Rectal smooth muscle tissue (tissue), 1 donor: ENCODE data around the gene RBBP8NL.

Experiments used
- H3K27ac ChIP-seq: one replicate; pipeline ENCODE4 v1.7.0; 2013; ENCODE audit warnings: low read depth, low read length, inconsistent platforms
- H3K27me3 ChIP-seq: one replicate; pipeline ENCODE4 v1.7.0; 2013; ENCODE audit warnings: low read length; ENCODE audit not compliant: control insufficient read depth, insufficient read depth
- H3K36me3 ChIP-seq: one replicate; pipeline ENCODE4 v1.7.0; 2013; ENCODE audit warnings: low read length; ENCODE audit not compliant: control insufficient read depth, insufficient read depth
- H3K4me1 ChIP-seq: one replicate; pipeline ENCODE4 v1.7.0; 2013; ENCODE audit warnings: low read length; ENCODE audit not compliant: control insufficient read depth, insufficient read depth
- H3K4me3 ChIP-seq: one replicate; pipeline ENCODE4 v1.7.0; 2013; ENCODE audit warnings: low read length
- H3K9ac ChIP-seq: one replicate; pipeline ENCODE4 v1.7.0; 2013; ENCODE audit warnings: low read length

The RBBP8NL gene

DNA sequence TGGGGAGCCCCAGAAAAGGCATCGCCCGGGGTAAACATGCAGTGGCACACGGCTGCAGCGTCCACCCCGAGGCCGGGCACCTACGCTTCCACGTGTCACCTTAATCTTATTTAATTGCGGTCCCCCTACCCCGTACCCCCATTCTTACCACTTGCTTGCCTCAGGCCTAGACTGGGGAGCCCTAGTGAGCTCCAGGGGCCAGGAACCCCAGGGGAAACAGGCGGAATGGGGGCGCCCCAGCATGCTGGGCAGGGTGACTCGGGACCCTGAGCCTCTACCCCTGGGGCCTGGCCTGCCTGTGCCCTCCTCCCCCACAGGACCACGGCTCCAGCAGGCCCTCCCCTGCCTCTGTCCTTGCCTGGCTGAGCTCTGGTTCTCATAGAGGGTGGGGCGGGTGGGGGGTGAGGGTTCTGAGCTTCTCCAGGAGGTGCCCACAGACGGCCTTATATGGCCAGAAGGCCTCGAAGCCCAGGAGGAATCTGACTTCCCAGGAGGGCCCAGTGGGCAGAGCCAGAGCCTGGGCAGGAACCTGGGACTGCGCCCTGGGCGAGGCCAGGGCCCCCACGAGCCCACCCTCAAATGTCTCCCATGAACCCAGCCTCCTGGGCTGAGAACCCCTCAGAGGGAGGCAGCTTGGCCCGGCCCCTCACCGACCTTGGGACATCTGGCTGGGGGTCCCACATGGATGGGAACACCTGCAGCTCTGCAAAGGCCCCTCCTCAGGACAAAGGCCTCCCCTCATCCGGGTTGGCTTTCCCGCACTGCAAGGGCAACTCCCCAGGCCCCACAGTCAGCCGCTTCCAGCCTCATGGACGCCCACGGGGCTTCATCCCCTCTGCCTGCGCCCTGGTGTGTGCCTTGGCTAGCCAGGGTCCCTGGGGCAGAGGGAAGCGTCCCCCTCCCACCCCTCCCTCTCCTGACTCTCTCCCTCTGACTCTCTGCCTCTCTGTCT lies 55.0 kb downstream of the RBBP8NL start:
- Histone ChIP-seq H3K27me3 (peaks cover 10% of the 10 kb centered on the region), H3K27ac (peak overlapping the region; percentile 98), H3K9ac (peak overlapping the region; percentile 40), H3K4me3 (no peak overlapping the region), H3K36me3 (no peaks in the 10 kb centered on the region), H3K4me1 (peaks cover 74% of the 10 kb centered on the region)

DNA sequence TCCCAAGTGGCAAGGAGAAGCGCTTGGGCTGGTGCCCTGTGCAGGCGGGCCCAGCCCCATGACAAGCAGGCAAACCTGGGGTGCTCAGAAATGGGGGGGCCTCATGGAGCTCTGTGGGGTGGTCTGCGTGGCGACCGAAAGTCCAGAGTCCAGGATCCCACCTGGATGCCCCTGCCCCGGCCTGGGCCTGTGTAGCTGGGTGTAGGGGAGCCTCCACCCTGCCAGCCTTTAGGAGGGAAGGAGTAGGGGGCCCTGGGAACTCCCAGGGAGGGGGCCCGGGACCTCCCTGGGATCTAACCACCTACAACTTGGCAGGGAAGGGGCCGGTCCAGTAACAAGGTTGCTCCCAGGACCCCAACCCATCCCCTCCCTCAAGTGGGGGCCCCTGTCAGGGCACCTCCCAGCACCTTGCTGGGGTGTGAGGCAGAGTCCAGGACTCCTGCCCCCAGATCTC lies 55.7 kb downstream of the RBBP8NL start:
- Histone ChIP-seq H3K4me1 (peaks cover 67% of the 10 kb centered on the region), H3K9ac (peak overlapping the region; percentile 40), H3K27me3 (peaks cover 10% of the 10 kb centered on the region), H3K27ac (peak overlapping the region; percentile 96), H3K36me3 (no peaks in the 10 kb centered on the region), H3K4me3 (no peak overlapping the region)

DNA sequence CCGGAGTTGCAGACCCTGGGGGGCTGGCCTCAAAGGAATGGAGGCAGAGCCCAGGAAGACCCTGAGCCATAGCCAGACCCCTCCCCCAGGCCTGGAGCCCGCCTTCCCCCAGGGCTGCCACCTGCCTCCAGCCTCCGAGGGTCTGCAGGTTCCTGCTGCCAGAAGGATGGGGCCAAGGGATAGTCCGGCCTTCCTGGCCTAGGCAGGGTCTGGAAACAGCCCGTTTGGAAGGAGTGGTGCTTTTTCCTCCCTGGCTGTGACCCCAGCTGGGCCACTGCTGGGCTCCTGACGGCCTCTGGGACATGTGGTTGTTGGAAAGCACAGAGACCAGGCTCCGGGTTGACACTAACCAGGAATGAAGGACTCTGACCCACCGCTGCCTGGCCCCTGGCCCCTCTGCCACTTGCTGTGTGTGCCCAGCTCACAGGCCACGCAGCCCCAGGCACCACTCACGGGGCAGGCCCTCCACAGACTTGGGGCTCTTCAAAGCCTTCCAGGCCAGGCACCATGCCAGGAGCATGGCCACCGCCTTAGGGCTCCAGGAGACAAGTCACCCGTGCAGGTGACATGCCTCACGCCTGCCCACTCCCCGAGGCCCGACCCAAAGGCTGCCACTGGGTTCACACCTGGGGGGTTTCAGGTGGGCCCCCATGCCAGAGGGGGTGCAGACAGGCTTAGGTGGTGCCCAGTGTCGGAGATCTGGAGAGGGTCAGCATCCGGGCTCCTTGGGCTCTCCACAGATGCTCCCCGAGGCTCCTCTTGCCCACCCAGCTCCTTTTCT lies 56.3 kb downstream of the RBBP8NL start:
- peak overlapping the region; percentile 96 for H3K27ac ChIP-seq
- H3K4me1 ChIP-seq: peaks cover 61% of the 10 kb centered on the region
- no peak overlapping the region for H3K4me3 ChIP-seq
- peaks cover 10% of the 10 kb centered on the region for H3K27me3 ChIP-seq
- H3K36me3 ChIP-seq: no peaks in the 10 kb centered on the region
- H3K9ac ChIP-seq: peak overlapping the region; percentile 21

DNA sequence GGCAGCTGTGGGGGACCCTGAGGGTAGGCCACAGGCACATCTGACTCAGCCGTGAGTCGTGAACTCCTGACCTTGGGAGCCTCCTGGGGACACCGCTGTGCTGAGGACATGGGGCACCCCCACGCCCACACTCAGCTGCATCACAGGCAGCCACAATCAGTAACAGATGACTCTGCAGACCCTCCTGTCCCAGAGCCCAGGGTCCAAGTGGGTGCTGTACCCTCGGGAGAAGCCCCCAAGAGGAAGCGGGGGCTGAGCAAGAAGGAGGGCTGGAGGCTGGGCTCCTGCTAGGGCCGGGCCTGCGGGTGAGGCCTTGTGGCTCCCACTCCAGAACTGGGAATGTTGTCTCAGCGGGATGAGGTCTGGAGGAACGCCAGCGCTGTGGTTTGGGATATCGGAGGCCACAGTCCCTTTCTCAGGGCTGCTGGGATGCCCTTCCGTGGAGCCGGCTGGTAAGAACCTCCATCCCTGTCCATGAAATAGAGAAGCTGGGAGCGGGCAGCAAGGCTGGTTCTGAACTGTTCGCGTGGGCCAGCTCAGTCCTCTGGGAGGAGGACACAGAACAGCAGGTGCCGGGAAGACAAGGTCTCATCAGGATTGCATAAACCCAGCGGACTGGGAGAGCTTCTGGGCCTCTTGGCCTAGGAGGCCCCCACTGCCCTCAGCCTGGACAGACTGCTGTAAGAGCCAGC lies 57.1 kb downstream of the RBBP8NL start:
- peaks cover 65% of the 10 kb centered on the region for H3K4me1 ChIP-seq
- H3K4me3 ChIP-seq: no peak overlapping the region
- H3K9ac ChIP-seq: peak overlapping the region; percentile 45
- peaks cover 10% of the 10 kb centered on the region for H3K27me3 ChIP-seq
- peak overlapping the region; percentile 96 for H3K27ac ChIP-seq
- H3K36me3 ChIP-seq: no peaks in the 10 kb centered on the region

DNA sequence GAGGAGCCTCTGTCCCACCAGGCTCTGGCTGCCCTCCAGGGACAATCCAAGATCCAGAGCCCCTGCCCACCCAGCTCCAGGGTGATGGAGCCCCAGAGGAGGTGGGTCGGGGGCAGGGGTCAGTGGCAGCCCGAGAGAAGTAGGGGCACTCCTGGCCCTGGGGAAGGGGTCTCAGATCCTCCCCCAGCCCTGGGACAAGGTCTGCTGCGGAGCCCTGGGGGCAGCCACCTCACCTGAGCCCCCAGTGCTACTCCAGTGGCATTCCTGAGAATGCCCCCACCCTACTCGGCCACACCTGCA lies 57.6 kb downstream of the RBBP8NL start:
- peaks cover 10% of the 10 kb centered on the region for H3K27me3 ChIP-seq
- no peak overlapping the region for H3K9ac ChIP-seq
- H3K27ac ChIP-seq: peak overlapping the region; percentile 96
- H3K4me1 ChIP-seq: peaks cover 63% of the 10 kb centered on the region
- H3K4me3 ChIP-seq: no peak overlapping the region
- H3K36me3 ChIP-seq: no peaks in the 10 kb centered on the region

DNA sequence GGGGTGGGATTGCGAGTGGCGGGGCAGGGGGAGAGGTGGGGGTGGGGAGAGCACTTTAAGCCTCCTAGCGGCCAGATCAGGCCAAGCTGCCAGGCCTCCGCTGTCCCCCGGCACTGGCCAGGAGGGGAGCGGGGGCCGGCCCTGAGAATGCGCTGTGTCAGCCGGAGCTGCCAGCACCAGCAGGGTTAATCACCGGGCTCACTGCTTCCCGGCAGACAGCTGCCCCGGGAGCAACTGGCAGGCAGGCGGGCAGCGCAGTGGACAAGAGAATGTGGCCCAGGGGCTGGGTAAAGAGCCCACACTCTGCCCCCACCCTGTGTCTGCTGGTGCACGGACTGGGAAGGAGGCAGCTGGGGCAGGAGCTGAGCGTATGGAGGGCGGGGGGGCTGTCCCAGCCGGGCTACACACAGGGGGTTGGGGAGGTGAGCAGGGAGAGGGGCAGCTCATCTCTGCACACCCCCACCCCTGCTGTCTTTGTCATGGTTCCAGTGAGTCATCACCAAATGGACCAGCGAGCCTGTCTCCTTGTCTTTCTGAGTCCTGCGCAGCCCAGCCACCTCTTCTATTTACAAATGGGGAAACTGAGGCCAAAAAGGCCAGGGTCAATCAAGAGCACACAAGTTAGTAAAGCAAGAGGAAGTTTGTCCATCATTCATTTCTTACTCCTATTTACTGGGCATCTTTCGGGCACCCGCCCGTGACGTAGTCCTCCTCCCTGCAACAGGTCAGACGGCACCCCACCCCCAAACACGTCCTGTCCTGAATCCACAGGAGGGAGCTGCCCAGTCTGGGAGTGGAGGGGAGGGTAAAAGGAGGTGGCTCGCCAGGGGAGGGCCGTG lies 58.1 kb downstream of the RBBP8NL start:
- H3K4me1 ChIP-seq: peaks cover 63% of the 10 kb centered on the region
- peak overlapping the region; percentile 65 for H3K4me3 ChIP-seq
- H3K9ac ChIP-seq: no peak overlapping the region
- peak overlapping the region; percentile 96 for H3K27ac ChIP-seq
- H3K36me3 ChIP-seq: no peaks in the 10 kb centered on the region
- peaks cover 10% of the 10 kb centered on the region for H3K27me3 ChIP-seq

DNA sequence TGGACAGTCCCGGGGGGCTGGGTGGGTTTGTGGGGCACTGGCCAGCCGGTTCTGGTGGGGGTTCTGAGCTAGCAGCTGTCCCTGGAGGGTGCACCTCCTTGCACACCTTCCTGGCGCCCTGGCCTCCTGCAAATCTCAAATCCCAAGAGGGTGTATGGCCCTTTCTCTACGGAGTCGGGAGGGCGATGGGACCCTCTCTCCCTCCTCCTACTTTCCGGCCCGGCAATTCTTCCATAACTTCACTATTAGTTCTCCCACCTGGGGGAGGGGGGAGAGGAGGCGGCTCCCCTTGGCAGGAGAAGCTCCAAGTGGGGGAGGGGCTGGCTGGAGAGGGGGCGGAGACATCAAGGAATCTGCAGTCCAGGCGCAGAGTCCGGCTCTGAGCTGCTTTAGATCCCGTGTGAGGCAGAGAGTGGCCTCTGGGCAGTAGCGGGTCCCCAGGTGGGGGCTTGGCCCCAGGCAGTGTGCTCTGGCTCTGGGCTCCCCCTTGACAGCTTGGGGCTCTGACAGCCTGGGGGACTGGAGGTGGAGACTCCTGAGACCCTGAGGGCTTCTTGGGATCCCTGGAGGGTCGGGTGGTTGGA lies 58.9 kb downstream of the RBBP8NL start:
- Histone ChIP-seq H3K27ac (peak overlapping the region; percentile 96), H3K4me1 (peaks cover 66% of the 10 kb centered on the region), H3K4me3 (peak overlapping the region; percentile 65), H3K36me3 (no peaks in the 10 kb centered on the region), H3K9ac (peak overlapping the region; percentile 8), H3K27me3 (peaks cover 7% of the 10 kb centered on the region)

DNA sequence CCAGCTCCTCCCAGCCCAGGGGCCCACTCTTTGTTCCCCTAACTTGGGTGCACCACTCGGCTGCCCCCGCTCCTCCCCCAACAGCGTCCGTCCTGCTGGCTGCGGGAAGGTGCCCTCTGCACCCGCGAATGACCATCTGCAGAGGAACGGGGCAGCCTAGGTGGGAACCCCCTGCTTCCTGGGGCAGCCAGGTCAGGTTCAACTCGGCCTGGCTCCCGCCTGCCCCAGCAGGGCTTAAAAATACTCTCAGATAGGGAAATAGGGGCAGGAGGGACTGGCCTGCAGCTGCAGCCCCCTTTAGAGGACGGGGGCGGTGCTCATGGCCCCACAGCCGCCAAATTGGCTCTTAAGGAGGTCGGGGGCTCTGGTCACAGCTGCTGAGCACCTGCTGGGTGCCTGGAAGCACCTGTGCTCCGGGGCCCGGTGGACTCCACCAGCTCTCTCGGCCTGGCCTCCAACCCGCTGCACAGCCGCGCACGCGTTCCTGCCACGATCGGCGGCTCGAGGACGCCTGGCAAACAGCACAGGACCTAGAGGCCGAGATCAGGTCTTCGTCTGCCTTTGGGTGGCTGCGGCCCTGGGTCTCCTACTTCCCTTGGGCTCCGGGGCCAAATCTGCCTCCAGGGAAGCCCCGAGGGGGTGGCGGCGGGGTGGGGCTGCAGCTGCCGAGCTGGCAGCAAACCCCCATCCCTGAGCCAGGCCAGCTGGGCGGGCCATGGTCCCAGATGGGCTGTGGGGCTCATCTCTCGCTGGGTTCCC lies 59.5 kb downstream of the RBBP8NL start:
- Histone ChIP-seq H3K36me3 (no peaks in the 10 kb centered on the region), H3K27me3 (peaks cover 7% of the 10 kb centered on the region), H3K4me1 (peaks cover 71% of the 10 kb centered on the region), H3K4me3 (peak overlapping the region; percentile 65), H3K27ac (peak overlapping the region; percentile 96), H3K9ac (no peak overlapping the region)

DNA sequence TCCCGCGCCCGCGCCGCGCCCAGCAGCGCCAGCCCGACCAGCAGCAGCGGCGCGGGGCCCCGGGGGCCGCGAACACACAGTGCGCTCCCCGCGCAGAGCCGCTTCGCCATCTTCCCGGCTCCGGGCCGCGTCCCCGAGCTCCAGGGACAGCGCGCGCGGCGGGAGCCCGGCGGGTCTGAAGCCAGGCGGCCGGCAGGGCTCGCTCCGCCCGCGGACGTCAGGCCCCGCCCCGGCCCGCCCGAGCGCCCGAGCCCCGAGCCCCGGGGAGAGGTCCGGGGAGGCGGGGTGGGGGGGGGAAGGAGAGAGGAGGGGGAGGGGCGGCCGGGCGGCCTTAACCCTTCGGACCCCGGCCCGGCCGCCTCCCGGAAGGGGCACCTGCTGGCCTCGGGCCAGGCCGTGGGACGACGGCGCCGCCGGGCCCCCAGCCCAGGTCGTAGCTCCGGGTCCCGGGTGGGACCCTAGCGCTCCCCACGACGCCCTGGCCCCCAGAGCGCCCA lies 60.2 kb downstream of the RBBP8NL start, which contains the start of gene LAMA5:
Gene LAMA5 (minus strand): TSS at position 177 of the 497 bp plus-strand sequence. CDS start 67 bp downstream, at position 110.
- H3K36me3 ChIP-seq: peaks cover under 1% of the 10 kb centered on the region
- peak within 1 kb of the TSS; percentile 21 for H3K9ac ChIP-seq
- H3K4me1 ChIP-seq: peaks cover 71% of the 10 kb centered on the region
- peaks cover 7% of the 10 kb centered on the region for H3K27me3 ChIP-seq
- H3K4me3 ChIP-seq: peak within 1 kb of the TSS; percentile 73
- peak within 1 kb of the TSS; percentile 96 for H3K27ac ChIP-seq

DNA sequence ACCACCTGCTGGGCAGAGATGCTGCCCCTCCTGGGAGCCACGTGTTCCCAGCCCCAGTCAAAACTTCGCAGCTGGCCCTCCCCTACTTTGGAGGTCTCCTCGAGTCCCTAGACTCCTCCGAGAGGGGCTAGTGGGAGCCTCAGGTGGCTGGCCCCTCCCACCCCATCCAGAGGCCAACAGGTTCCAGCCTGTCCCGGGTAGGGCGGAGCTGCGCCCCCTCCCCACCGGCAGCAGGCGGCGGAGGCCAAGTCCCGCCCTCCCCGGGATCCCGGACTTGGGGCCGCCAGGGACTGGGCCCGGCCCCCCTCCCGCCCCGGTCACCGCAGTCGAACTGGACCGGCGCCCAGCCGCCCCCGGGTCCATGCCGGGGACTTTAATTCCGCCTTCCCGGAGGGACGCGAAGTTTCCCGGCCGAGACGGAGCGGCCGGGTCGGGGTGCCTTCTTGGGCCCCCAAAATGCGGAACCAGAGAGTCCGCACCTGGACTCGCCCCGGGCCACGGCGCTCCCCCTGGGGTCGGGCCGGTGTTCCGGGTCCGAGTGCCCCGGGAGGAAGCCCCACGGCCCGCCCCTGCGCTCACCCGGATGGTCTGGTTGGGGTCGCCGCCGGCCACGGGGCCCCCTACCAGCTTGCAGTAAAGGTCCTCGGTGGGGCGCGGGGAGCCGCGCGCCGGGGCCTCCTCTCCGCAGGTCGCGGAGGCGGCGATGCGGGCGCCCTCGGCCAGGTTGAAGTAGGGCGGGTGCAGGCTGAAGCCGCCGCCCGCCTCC lies 60.8 kb downstream of the RBBP8NL start:
- Histone ChIP-seq H3K27ac (peak overlapping the region; percentile 92), H3K27me3 (peaks cover 7% of the 10 kb centered on the region), H3K4me1 (peaks cover 71% of the 10 kb centered on the region), H3K9ac (peak overlapping the region; percentile 21), H3K4me3 (peak overlapping the region; percentile 73), H3K36me3 (peaks cover 4% of the 10 kb centered on the region)
